ENCODE data around the gene COP1.
"Not testable (repeated sequence)": the region's sequence is repeated elsewhere in the genome, so short reads cannot be mapped to it uniquely, and the experiment has no call there.

COP1 gene

DNA sequence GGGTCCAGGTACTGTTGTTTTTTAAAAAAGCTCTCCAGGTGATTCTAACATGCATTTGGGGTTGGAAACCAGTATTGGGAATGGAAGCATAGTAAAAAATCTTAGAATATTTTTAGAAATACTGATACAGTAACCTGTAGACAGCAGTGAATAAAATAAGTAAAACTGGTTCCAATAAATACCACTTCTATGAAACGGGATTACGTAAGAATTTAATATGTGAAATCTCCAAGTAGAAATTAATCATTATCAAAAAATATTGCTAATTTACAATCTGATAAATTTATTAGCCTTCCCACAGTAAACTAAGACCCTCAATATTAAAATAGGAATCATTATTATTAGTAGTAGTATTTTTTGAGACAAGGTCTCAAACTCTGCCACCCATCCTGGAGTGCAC, 177.5 kb downstream of the COP1 start:
- DNase-seq: no peak

DNA sequence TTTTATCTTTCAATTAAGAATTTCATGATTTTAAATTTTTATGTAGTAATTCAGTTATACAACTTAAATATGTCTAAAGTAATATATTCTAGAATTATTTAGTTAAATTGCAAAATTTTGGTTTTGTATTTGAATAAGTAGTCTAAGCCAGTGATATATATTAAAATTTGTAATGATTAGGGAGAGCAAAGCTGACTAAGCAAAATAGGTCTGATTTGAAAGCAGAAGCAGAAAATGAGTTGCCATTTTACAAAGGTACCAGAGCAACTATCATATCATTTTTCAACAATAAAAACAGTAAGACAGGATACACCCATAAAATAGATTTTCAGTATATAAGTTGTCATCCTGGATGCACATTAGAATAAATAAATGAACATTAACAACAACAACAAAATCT, 177.9 kb downstream of the COP1 start:
- no peak for DNase-seq

DNA sequence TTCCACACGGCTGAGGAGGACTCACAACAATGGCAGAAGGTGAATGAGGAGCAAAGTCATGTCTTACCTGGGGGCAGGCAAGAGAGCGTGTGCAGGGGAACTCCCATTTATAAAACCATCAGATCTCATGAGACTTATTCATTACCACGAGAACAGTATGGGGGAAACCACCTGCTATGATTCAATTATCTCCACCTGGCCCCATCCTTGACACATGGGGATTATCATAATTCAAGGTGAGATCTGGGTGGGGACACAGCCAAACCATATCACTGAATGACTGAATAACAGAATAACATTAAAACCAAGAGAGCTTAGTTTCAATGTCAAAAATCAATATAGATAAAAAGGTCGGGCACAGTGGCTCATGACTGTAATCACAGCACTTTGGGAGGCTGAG, 179.2 kb downstream of the COP1 start:
- DNase-seq: not testable (repeated sequence)

DNA sequence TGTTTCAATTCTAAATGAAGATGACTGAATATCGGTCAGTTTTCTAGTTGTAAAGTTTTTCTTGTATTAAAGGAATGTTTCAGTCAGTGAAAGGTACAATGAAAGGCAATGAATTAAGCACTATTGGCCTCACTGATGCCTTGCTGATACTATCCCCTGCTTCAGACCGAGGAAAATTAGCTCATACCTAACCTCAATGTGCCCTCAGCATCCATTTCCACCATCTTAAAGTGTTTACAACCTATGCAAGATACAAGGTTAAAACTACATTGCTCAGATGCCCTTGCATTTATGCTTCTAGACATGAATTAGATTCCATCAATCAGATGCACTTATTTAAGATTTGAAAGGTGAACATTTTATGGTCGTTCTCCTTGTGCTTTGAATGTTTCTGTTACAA, 184.5 kb downstream of the COP1 start:
- no peak for DNase-seq

DNA sequence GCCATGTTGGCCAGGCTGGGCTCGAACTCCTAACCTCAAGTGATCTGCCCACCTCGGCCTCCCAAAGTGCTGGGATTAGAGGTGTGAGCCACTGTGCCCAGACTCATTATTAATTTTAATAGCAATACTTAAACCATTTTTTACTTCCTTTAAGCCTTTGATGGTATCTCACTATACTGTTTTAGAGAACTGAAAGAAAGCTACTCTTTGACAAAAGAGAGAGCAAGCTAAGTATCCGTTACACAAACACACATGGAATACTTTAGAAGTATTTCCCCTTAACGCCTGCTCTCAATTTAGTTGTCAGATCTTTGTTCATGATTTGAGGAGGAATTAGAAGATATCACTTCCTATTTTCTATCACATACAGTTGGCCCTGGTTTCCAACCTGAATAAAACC, 189.4 kb downstream of the COP1 start:
- DNase-seq: no peak

DNA sequence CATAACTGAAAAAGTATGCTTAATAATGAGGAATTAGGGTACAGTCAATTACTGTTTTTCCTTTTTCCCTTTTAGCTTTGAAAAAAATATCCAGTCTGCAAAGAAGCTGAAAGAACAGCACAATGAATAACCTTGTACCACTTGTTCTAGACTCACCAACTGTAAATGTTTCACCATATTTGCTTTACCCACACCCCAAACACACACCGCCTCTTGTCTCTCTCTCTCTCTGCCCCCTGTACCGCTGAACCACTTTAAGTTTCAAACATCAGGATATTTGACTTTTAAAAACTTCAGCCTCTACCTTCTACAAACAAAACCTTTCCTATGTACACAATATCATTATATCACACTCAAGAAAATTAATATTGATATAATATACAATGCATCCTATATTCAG, 197.1 kb downstream of the COP1 start:
- DNase-seq: no peak

DNA sequence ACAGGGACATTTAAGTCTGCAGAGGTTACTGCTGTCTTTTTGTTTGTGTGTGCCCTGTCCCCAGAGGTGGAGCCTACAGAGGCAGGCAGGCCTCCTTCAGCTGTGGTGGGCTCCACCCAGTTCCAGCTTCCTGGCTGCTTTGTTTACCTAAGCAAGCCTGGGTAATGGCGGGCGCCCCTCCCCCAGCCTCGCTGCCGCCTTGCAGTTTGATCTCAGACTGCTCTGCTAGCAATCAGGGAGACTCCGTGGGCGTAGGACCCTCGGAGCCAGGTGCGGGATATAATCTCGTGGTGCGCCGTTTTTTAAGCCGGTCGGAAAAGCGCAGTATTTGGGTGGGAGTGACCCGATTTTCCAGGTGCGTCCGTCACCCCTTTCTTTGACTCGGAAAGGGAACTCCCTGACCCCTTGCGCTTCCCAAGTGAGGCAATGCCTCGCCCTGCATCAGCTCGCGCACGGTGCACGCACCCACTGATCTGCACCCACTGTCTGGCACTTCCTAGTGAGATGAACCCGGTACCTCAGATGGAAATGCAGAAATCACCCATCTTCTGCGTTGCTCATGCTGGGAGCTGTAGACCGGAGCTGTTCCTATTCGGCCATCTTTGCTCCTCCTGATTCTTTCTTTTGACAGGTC, 199.2 kb downstream of the COP1 start:
- not testable (repeated sequence) for DNase-seq

DNA sequence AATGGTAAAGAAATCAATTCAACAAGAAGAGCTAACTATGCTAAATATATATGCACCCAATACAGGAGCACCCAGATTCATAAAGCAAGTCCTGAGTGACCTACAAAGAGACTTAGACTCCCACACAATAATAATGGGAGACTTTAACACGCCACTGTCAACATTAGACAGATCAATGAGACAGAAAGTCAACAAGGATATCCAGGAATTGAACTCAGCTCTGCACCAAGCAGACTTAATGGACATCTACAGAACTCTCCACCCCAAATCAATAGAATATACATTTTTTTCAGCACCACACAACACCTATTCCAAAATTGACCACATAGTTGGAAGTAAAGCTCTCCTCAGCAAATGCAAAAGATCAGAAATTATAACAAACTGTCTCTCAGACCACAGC, 212.4 kb downstream of the COP1 start:
- not testable (repeated sequence) for DNase-seq

DNA sequence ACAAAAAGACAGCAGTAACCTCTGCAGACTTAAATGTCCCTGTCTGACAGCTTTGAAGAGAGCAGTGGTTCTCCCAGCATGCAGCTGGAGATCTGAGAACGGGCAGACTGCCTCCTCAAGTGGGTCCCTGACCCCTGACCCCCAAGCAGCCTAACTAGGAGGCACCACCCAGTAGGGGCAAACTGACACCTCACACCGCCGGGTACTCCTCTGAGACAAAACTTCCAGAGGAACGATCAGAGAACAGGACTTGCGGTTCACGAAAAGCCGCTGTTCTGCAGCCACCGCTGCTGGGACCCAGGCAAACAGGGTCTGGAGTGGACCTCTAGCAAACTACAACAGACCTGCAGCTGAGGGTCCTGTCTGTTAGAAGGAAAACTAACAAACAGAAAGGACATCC, 214.3 kb downstream of the COP1 start:
- not testable (repeated sequence) for DNase-seq

DNA sequence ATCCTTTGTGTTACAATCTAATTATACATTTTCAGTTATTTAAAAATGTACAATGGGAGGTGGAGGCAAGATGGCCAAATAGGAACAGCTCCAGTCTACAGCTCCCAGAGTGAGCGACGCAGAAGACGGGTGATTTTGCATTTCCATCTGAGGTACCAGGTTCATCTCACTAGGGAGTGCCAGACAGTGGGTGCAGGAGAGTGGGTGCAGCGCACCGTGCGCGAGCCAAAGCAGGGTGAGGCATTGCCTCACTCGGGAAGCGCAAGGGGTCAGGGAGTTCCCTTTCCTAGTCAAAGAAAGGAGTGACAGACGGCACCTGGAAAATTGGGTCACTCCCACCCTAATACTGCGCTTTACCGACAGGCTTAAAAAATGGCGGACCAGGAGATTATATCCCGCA, 214.9 kb downstream of the COP1 start:
- DNase-seq: not testable (repeated sequence)

DNA sequence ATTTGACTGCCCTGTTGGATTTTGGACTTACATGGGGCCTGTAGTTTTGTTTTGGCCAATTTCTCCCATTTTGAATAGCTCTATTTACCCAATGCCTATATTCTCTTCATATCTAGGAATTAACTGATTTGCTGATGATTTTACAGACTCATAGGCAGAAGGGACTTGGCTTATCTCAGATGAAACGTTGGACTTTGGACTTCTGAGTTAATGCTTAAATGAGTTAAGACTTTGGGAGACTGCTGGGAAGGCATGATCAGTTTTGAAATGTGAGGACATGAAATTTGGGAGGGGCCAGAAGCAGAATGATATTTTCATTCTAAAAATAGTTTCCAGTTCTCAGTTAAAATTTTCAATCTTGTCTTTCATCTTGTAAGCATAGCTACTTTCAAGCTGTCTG, 222.3 kb downstream of the COP1 start:
- DNase-seq: no peak

DNA sequence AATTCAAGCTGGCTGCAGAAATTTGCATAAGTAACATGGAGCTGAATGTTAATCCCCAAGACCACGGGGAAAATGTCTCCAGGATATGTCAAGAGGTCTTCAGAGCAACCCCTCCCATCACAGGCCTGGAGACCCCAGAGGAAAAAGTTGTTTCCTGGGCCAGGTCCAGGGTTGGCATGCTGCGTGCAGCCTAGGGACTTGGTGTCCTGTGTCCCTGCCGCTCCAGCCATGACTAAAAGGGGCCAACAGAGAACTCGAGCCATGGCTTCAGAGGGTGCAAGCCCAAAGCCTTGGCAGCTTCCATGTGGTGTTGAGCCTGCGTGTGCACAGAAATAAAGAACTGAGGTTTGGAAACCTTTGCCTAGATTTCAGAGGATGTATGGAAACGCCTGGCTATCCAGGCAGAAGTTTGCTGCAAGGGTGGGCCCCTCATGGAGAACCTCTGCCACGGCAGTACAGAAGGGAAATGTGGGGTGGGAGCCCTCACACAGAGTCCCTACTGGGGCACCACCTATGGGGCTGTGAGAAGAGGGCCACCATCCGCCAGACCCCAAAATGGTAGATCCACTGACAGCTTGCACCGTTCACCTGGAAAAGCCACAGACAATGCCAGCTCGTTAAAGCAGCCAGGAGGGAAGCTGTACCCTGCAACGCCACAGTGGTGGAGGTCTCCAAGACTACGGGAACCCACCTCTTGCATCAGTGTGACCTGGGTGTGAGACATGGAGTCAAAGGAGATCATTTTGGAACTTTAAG, 222.9 kb downstream of the COP1 start:
- no peak for DNase-seq

DNA sequence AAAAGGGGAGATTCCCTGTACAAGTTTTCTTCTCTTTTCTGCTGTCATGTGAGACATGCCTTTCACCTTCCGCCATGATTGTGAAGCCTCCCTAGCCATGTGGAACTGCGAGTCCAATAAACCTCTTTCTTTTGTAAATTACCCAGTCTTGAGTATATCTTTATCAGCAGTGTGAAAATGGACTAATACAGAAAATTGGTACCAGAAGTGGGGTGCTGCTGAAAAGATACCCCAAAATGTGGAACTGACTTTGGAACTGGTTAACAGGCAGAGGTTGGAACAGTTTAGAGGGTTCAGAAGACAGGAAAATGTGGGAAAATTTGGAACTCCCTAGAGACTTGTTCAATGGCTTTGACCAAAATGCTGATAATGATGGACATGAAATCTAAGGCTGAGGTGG, 223.7 kb downstream of the COP1 start:
- DNase-seq: not testable (repeated sequence)

DNA sequence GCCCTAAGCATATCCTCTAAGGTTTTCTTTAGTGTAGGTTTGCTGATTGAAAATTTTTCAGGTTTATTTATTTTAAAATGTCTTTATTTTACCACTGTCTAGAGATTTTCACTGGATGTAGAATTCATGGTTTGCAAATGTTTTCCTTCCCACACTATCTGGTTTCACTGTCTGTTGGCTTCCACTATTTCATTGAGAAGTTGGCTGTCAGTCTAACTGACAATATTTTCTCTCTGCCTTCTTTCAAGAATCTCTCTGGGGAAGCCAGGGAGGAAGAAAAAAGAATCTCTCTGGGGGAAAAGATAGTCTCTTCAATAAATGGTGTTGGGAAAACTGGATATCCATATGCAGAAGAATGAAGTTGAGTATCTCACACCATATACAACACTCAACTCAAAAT, 226.0 kb downstream of the COP1 start:
- DNase-seq: no peak

DNA sequence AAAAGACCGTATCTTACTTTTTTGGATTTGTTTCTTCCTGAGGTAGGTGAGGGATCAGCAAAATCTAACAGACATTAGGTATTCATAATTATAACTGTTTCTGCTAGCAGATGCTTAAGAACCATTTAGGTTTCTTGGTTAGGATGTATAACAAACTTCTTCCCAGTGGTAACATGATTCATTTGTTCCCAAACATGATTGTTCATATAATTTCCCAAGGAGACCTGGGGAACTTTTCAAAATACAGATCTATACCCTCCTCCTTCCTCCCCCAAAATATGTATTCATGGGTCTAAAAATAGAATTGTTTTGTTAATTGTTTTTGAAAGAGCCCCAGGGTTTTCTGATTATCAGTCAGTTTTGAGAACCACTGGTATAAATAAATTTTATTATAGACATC, 228.2 kb downstream of the COP1 start:
- no peak for DNase-seq

DNA sequence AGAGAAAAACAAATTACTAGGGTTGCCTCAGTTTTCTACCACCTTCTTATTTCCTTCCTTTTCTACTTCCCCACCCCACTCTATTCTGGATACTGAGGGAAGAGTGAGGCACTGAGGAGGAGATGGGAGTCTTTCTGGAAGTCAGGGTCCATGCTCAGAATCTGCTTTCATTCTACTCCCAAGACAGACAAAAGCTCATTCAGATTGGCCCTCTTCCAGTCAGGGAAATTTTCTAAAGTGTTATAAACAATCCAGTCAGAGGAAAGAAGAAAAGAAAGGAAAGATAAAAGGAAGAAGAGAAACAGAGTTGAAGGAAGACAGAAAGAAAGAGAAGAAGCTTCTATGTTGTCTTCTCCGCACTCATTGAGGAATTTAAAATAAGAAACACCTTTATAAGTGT, 228.6 kb downstream of the COP1 start:
- no peak for DNase-seq

DNA sequence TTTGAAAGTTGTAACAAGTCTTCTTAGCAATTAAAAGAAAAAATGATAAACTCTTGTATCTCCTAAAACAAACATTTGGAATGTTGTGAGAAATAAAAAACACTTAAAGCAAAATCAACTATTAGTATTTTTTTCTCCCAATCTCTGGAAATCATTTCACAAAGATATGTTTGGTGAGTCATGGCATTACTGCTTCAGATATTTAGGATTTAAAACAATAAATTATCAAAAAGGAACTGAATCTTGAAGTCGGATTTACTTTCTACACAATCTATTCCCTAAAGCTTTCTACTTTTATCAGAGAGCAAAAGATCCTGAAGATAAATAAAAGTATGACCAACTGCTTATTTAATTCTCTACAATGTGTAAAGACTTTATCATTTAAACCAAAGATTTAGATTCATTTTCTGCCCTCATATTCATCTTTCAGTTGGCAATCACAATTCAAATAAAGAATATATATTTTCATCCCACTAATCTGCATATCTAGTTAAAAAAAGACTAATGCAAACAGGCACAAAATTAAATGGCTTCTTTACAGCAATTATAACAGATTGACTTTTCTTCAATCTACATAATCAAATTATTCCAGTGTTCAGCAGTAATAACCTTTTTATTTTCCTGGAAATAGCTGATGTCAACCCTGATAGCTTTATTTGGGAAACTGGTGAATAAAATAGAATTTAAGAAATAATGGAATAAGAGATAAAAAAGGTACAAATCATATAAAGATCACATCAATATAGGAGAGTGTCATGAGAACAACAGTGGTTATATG, 230.0 kb downstream of the COP1 start:
- no peak for DNase-seq

DNA sequence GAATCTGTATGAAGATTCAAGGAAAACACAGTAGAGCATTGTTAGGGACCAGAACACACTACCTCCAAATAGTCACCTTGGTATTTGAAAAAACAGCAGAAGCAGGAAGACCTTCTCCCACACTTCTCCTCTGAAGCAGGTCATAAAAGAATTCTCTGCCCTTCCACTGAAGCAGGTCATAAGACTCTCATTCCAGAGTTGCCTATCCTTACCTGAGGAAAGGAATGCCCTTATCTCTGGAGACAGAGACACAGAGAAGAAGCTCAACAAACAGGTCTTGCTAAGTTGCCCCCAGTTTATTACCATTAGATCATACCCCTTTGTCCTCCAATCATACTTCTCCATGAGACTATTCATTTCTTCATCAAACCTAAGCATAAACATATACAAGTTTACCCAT, 237.9 kb downstream of the COP1 start:
- no peak for DNase-seq

DNA sequence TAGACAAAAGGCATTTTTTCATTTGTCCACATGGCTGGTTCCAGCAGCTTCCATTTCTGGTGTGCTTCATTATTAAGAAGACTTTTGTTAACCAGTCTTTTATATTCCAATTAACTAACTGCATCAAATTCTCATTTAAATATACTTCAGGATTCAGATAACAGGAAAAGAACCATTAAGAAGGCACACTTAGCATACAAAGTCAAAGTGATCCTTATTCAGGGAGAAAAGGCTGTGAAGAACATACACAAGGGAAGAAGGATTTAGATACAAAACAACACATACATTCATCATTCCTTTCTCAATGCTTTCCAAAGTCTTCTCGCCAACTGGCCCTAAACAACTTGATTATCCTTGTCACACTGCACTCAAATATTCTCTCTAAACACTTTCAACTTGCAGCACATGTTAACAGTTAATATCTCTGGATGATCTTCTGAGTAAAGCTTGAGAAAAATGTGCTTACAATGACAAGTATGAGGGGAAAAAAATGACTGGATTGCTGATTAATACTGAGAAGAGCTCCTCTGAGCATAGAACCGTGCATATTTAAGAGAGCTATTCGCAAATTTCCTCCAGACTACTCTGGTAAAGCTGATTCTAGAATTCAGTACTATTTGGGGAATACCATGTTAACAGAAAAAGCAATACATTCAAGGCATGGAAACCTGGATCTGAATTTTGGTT, 238.5 kb downstream of the COP1 start:
- DNase-seq: no peak

DNA sequence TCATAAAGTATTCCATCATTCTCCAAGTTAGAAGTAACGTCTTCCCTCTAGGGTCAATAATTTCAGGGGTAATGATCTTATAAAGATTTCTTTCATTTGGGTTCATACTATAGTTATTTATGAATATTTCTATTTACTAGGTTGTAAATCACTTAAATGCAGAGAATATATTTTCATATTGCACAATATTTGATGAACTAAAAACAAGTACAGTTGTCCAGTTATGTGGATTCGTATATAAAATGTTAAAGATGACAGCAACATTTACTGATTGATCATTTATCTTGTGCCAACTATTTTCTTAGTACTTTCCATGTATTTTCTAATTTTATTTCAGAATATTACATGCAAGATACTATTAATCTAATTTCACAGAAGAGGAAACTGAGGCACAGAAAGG, 243.3 kb downstream of the COP1 start:
- no peak for DNase-seq

DNA sequence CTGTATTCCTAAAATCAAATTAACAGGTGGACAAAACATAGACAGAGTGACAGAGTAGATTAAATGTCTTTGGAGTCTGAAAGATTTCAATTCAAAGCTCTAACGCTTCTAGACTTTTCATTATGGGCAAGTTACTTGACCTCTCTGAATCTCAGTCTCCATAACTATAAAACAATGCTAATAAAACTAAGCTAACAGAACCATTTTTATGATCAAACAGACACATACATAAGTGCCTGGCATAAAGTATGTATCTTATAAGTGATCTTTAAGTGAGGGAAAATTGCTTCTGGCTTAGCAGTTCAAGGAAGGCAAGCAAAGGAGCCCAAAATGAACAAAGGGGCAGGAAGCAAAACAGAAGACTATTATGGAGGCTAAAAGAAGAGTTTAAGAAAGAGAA, 246.9 kb downstream of the COP1 start:
- no peak for DNase-seq

DNA sequence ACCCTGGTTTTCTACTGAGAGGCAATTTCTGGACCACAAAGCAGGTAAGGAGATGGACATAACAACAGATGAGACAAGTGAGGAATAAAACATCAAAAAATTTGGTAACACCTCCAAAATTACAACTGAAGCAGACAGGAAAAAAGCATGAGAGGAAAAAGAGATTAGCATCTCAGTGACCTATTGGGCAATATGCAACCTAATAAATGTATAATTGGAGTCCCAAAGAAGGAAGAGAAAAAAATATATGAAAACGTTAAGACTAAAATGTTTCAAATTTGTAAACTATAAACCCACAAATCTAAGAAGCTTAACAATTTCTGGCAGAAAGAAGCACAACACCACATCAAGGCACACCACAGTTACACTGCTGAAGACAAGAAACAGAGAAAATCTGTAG, 255.5 kb downstream of the COP1 start:
- DNase-seq: no peak

DNA sequence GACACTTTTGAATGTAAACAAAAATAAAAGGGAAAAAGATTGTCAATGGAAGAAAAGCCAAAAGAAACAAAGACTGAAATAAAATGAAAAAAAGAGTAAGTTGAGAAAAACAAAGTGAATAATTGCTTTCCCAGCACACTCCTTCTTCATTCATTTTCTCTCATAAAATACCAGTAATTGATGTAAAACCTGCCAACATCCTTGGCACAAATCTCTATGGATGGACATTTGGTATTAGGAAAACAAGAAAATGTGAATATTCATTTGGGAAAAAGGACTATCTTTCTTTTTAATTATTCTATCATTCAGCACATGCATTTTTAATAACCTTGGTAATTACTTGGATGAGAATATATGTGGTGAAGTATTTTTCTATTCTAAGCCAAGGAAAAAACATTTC, 259.3 kb downstream of the COP1 start:
- DNase-seq: no peak

DNA sequence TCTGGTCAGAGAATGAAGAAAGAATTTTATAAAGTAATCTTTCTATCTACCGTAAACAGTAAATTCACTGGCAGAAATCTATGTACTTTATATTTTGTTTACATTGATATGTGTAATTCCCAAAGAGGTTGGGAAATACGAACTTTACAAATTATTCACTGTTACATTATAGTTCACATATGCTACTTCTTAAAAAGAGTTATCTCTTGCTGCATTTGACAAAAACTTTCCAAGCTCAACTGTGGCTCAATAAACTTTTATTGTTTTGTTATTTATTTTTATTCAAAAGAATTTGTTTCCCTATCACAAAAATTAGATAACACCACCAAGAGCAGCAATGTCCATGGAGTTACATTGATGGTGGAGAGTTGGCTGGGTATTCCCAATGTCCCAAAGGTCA, 262.5 kb downstream of the COP1 start:
- no peak for DNase-seq

Data from OCI-M1 (cell line).